WTC11 (cell line): ENCODE data around the gene FABP7.

Experiments used
- CTCF ChIP-seq: fragments of 200-600 bp; IDR thresholded peaks from 2 replicates; pipeline ENCODE4 v1.8.0; 2022; ENCODE audit warnings: antibody characterized with exemption
- ERG ChIP-seq: fragments of 250-450 bp; sonication (Bioruptor Pico); IDR thresholded peaks from 2 replicates; pipeline ENCODE4 v1.8.0; 2021; ENCODE audit warnings: mild to moderate bottlenecking
- MYBL2 ChIP-seq: sonication (generic); formaldehyde crosslinking; IDR thresholded peaks from 2 replicates; pipeline ENCODE4 v1.8.1; 2023; ENCODE audit warnings: mild to moderate bottlenecking, moderate library complexity, missing genetic modification reagents
- PREB ChIP-seq: sonication (generic); formaldehyde crosslinking; IDR thresholded peaks from 2 replicates; pipeline ENCODE4 v1.8.1; 2022; ENCODE audit warnings: mild to moderate bottlenecking, missing genetic modification reagents, moderate library complexity, borderline replicate concordance
- TEAD4 ChIP-seq: sonication (generic); formaldehyde crosslinking; IDR thresholded peaks from 2 replicates; pipeline ENCODE4 v1.8.0; 2022; ENCODE audit warnings: mild to moderate bottlenecking, missing genetic modification reagents
- ZNF317 ChIP-seq: sonication (generic); formaldehyde crosslinking; IDR thresholded peaks from 2 replicates; pipeline ENCODE4 v1.8.1; 2023; ENCODE audit warnings: low read depth, mild to moderate bottlenecking, moderate library complexity, missing genetic modification reagents, borderline replicate concordance

- TF ChIP-seq PREB (CRISPR knock-in tag): no peak
- TF ChIP-seq MYBL2 (CRISPR knock-in tag): no peak
- no peak for TF ChIP-seq CTCF
- TF ChIP-seq TEAD4 (CRISPR knock-in tag): no peak
- TF ChIP-seq ERG (CRISPR knock-in tag): no peak
- no peak for TF ChIP-seq ZNF317 (CRISPR knock-in tag)
Observed at GRCh38 chr6:122790028-122790422, 10.5 kb downstream of the FABP7 start.
